RKO (cell line): ENCODE results near the gene KAT8.
A peak's percentile ranks its signal among the peaks of the same experiment; 100 is the strongest.

ENCODE experiments used
- DNase-seq: peaks from one replicate; pipeline ENCODE4 v3.0.0-alpha.2; 2016; ENCODE audit warnings: low spot score

The KAT8 gene

DNA sequence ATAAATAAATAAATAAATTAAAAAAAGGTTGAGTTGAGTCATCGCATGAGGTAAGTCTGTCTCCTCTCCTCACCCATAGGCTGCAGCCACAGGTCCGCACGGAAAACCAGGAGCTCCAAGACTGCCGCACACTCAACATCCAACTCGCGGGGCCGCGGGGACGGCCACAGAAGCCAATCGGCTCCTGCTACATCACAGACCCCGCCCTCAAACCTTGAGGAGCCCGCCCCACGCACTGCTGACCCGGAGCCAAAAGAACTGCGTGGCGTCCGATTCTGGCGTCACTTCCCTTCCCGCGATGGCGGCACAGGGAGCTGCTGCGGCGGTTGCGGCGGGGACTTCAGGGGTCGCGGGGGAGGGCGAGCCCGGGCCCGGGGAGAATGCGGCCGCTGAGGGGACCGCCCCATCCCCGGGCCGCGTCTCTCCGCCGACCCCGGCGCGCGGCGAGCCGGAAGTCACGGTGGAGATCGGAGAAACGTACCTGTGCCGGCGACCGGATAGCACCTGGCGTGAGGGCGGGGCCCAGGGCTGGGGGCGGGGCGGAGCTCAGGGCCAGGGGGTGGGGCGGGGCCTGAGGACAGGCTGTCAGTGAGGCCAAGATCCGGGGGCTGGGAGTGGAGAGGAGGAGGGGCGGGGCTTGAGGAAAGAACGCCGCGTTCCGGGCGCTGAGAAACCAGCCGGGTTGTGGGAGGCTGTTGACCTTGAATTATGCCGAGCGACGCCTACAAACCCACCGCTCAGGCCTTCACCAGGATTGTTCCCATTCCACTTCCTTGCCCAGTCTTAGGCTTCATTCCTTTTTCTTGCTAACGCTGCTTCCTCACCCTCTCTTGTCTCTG, at the start of gene KAT8:
Gene KAT8, plus strand, starts transcription at position 281 of the 839 bp plus-strand sequence. Its CDS starts 18 bp downstream, at position 299.
- DNase-seq, result peak; percentile 98

- DNase-seq, result peak; percentile 89
Observed at GRCh38 chr16:31071861-31072260, 45.6 kb upstream of the KAT8 start.

DNA sequence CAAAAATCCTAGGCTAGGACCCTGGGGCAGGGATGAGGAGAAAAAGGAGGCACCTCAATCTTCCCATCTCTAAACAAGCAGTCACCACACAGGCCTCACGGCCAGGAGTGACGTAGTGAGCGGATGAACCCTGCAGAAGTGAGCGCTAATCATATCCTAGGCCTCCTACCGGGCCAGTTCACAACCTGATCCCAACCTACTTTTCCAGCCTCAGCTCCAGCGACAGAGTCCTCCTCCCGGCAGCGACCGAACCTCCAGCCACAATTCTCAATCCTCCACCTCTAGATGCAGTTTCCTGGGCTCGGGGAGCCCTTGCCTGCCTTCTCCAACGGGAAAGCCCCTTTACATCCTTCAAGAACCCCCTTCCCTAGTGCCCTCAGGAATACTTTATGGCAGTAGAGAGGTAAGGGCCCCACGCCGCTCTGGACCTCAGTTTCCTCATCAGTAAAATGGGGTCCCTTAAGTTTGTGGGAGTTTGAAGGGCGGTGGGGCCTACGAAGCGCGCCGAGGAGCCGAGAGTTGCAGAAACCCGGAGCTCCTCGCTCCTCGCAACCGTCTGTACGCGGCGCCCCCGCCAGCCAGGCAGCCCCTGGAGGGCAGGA, 44.8 kb upstream of the KAT8 start:
- DNase-seq, result peak; percentile 76

DNA sequence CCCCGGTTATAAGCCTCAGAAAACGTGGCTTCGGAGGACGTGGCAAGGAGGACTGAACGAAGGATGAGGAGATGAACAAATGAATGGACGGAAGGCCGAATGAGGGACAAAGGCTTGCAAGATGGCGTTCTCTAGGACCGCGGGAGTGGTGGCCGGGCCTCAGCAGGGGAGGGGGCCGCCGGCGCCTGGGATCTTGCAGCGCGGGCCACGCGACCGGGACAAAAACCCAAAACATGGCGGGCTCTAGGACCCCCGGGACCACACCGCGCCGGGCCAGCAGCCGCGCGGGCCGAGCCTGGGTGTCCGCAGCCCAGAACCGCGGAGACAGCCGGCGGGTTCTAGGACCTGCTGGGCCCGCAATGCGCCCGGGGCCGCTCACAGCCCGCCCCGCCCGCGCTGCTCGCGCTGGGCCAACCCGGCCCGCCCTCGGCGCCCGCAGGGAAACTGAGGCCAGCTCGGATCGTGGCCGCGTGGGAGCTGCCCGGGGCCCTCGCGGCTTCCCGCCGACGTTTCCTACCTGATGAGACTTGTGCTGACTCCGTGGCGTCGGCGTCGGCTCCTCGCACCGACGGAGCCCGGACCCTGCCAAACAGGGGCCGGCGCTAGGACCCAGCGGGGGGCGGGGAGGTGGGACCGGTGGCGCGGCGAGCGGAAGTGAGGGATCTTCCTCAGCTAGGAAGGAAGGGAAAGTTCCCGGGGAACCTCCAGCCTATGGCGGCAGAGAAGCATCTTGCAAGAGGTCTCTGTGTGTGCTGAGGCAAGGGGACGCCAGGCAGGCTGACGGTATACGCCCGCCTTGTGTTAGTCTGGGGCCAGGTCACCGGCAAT, 44.1 kb upstream of the KAT8 start:
- peak; percentile 89 for DNase-seq

- DNase-seq, result peak; percentile 100
Observed at GRCh38 chr16:31073970-31074813, 43.3 kb upstream of the KAT8 start, which contains the start of the genes ZNF646 and ZNF668. ZNF646 (plus strand) TSS chr16:31074422; CDS start chr16:31076325, 1,903 bp downstream. ZNF668 (minus strand) TSS chr16:31074240; CDS start chr16:31064459, 9,781 bp downstream.

DNA sequence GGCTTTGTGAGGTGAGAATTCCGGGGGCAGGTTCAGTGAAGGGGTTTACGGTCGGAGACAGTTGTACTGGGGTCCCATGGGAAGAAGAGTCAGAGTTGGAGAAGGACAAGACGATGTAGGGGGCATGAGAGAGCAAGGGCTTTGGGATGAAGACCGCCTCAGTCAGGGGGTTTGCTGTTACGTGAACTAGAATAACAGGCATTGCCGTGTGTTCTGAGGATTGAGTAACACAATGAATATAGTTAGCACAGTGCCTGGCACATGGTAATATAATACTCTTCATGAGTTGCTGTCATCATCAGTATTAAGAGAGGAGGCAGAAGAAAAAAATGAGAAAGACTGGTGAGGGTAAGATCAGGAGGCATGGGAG, 42.7 kb upstream of the KAT8 start:
- DNase-seq, result no peak

DNA sequence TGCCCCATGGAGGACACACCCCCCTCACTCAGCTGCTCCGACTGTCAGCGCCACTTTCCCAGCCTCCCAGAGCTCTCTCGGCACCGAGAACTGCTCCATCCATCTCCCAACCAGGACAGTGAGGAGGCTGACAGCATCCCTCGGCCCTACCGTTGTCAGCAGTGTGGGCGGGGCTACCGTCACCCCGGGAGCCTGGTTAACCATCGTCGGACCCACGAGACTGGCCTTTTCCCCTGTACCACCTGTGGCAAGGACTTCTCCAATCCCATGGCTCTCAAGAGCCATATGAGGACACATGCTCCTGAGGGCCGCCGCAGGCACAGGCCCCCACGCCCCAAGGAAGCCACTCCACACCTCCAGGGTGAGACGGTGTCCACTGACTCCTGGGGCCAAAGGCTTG, 41.1 kb upstream of the KAT8 start:
- no peak for DNase-seq

- DNase-seq, result no peak
Observed at GRCh38 chr16:31077024-31077423, 40.4 kb upstream of the KAT8 start.

- no peak for DNase-seq
Observed at GRCh38 chr16:31077592-31078396, 39.7 kb upstream of the KAT8 start.

DNA sequence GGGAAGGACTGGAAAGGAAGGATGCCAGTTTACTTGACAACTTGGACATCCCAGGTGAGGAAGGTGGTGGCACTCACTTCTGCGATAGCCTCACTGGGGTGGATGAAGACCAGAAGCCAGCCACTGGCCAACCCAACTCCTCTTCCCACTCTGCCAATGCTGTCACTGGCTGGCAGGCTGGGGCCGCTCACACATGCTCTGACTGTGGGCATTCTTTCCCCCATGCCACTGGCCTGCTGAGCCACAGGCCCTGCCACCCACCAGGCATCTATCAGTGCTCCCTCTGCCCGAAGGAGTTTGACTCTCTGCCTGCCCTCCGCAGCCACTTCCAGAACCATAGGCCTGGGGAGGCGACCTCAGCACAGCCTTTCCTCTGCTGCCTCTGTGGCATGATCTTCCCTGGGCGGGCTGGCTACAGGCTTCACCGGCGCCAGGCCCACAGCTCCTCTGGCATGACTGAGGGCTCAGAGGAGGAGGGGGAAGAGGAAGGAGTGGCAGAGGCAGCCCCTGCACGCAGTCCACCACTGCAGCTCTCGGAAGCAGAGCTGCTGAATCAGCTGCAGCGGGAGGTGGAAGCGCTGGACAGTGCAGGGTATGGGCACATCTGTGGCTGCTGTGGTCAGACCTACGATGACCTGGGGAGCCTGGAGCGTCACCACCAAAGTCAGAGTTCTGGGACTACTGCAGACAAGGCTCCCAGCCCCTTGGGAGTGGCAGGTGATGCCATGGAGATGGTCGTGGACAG, 38.7 kb upstream of the KAT8 start:
- no peak for DNase-seq

GRCh38 chr16:31079342-31079944, 38.0 kb upstream of the KAT8 start:
- no peak for DNase-seq

DNA sequence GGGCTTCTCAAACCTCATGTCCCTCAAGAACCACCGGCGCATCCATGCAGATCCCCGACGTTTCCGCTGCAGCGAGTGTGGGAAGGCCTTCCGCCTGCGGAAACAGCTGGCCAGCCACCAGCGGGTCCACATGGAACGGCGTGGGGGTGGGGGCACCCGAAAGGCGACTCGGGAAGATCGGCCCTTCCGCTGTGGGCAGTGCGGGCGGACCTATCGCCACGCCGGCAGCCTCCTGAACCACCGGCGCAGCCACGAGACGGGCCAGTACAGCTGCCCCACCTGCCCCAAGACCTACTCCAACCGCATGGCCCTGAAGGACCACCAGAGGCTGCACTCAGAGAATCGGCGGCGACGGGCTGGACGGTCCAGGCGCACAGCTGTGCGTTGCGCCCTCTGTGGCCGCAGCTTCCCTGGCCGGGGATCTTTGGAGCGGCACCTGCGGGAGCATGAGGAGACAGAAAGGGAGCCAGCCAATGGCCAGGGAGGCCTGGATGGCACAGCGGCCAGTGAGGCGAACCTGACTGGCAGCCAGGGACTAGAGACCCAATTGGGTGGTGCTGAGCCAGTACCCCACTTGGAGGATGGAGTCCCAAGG, 37.3 kb upstream of the KAT8 start:
- DNase-seq, result no peak

- no peak for DNase-seq
Observed at GRCh38 chr16:31080756-31081419, 36.6 kb upstream of the KAT8 start.

GRCh38 chr16:31081428-31082351, 35.8 kb upstream of the KAT8 start:
- DNase-seq, result no peak

GRCh38 chr16:31082368-31083045, 35.0 kb upstream of the KAT8 start:
- DNase-seq, result no peak

- DNase-seq, result no peak
Observed at GRCh38 chr16:31083081-31083480, 34.4 kb upstream of the KAT8 start.

DNA sequence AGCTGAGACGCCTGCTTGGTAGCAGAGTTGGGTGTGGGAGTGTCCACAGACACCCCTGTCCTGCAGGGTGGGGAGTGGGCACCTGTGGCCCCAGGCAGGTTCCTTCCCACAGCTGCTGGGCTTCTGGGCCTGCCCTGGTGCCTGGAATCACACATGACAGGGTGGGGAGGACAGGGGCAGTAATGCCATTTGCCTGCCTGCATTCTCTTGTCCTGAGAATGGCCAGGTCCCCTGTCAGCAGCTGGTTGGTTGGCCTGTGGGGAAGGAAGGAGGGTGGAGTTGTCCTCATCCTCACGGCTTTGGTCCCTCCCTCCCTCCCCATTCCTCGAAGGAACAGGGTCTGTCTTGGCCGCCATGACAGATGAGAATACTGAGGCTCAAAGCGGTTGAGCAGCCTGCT, 33.9 kb upstream of the KAT8 start:
- no peak for DNase-seq
